CD14-positive monocyte (primary cell): Measurements from ENCODE around the gene MAPK14. TPM values are rescaled to one million over a fixed set of nuclear protein-coding genes. Genes with fewer than 3 reads are reported as not detected.

Experiments
- DNase-seq, 3 donors: peaks; one replicate each; pipeline ENCODE4 v3.0.0-alpha.2; 2011 to 2022
- H2AFZ ChIP-seq: 2 replicates; pipeline ENCODE4 v1.6.0; 2012; ENCODE audit warnings: mild to moderate bottlenecking, low read depth, low read length, inconsistent platforms; ENCODE audit not compliant: insufficient read depth, poor library complexity, severe bottlenecking
- H3K27ac ChIP-seq, 2 donors: 1 replicate in 1 of 2; 2 replicates in 1 of 2; pipeline ENCODE4 v1.5.1; 2012 to 2013; ENCODE audit warnings: low read length in 2 of 2, control low read depth in 1 of 2, inconsistent platforms in 1 of 2, low read depth in 1 of 2, mild to moderate bottlenecking in 1 of 2
- H3K27me3 ChIP-seq, 2 donors: one replicate each; pipeline versions ENCODE4 v1.6.0 to v1.6.1; 2011 to 2013; ENCODE audit warnings: low read length in 2 of 2; ENCODE audit not compliant: control insufficient read depth in 2 of 2, insufficient read depth in 2 of 2
- H3K36me3 ChIP-seq, 2 donors: replicated peaks in 1 of 2; 1 replicate in 1 of 2; 2 replicates in 1 of 2; pipeline versions ENCODE4 v1.5.1 to v1.6.1; 2012 to 2013; ENCODE audit warnings: low read length in 2 of 2, control low read depth in 1 of 2, inconsistent platforms in 1 of 2, mild to moderate bottlenecking in 1 of 2; ENCODE audit not compliant: insufficient read depth in 2 of 2, control insufficient read depth in 1 of 2
- H3K4me1 ChIP-seq, 2 donors: 1 replicate in 1 of 2; 2 replicates in 1 of 2; pipeline versions ENCODE4 v1.5.1 to v1.6.1; 2012 to 2013; ENCODE audit warnings: low read length in 2 of 2, control low read depth in 1 of 2, inconsistent platforms in 1 of 2, mild to moderate bottlenecking in 1 of 2, moderate library complexity in 1 of 2; ENCODE audit not compliant: insufficient read depth in 2 of 2, control insufficient read depth in 1 of 2
- H3K4me2 ChIP-seq: replicated peaks from 2 replicates; pipeline ENCODE3; 2012; ENCODE audit warnings: low read length, moderate library complexity, mild to moderate bottlenecking; ENCODE audit not compliant: poor library complexity, severe bottlenecking; ENCODE audit errors: extremely low read depth
- H3K4me3 ChIP-seq, 3 experiments: fragments of 200-600 bp in 1 of 3; sonication (generic) in 1 of 3; replicated peaks in 1 of 3; 1 replicate in 2 of 3; 2 replicates in 1 of 3; pipeline ENCODE4 v1.5.1; 2011 to 2013; ENCODE audit warnings: low read length in 3 of 3, mild to moderate bottlenecking in 3 of 3, control low read depth in 2 of 3, low read depth in 2 of 3, inconsistent platforms in 1 of 3, moderate library complexity in 1 of 3
- H3K79me2 ChIP-seq: 2 replicates; pipeline ENCODE4 v1.6.0; 2012; ENCODE audit warnings: mild to moderate bottlenecking, control low read depth, inconsistent platforms, low read length, moderate library complexity; ENCODE audit not compliant: insufficient read depth
- H3K9ac ChIP-seq: 2 replicates; pipeline ENCODE4 v1.6.0; 2017; ENCODE audit warnings: low read length, mild to moderate bottlenecking; ENCODE audit not compliant: insufficient read depth, poor library complexity, severe bottlenecking
- H3K9me3 ChIP-seq, 2 donors: replicated peaks in 1 of 2; 1 replicate in 1 of 2; 2 replicates in 1 of 2; pipeline versions ENCODE4 v1.5.1 to v1.6.1; 2012 to 2013; ENCODE audit warnings: low read length in 2 of 2, control low read depth in 1 of 2; ENCODE audit not compliant: control insufficient read depth in 1 of 2, insufficient read depth in 1 of 2
- H4K20me1 ChIP-seq: 2 replicates; pipeline ENCODE4 v1.6.0; 2012; ENCODE audit warnings: mild to moderate bottlenecking, low read length, control low read depth, moderate library complexity; ENCODE audit not compliant: insufficient read depth
- H3K27ac Mint-ChIP-seq, 7 donors: one replicate each; pipeline ENCODE4 v1.8.0; 2020; ENCODE audit warnings: mild to moderate bottlenecking in 7 of 7, mixed read lengths in 7 of 7, moderate library complexity in 6 of 7, inconsistent platforms in 2 of 7
- H3K27me3 Mint-ChIP-seq, 3 donors: one replicate each; pipeline ENCODE4 v1.8.0; 2021 to 2022; ENCODE audit warnings: low read depth in 3 of 3, mild to moderate bottlenecking in 3 of 3, mixed read lengths in 3 of 3, moderate library complexity in 3 of 3, inconsistent platforms in 1 of 3
- H3K36me3 Mint-ChIP-seq, 2 donors: one replicate each; pipeline ENCODE4 v1.8.0; 2020; ENCODE audit warnings: mixed read lengths in 2 of 2, inconsistent platforms in 1 of 2, mild to moderate bottlenecking in 1 of 2
- H3K4me1 Mint-ChIP-seq: one replicate; pipeline ENCODE4 v1.8.0; 2020; ENCODE audit warnings: mild to moderate bottlenecking, mixed read lengths
- H3K4me3 Mint-ChIP-seq, 2 donors: one replicate each; pipeline ENCODE4 v1.8.0; 2020; ENCODE audit warnings: mild to moderate bottlenecking in 2 of 2, mixed read lengths in 2 of 2, moderate library complexity in 1 of 2
- H3K9me3 Mint-ChIP-seq, 7 donors: one replicate each; pipeline ENCODE4 v1.8.0; 2020 to 2022; ENCODE audit warnings: mixed read lengths in 7 of 7, mild to moderate bottlenecking in 6 of 7, moderate library complexity in 6 of 7, inconsistent platforms in 2 of 7
- WGBS: methylation state at CpG from one replicate; pipeline ENCODE4 v1.1.5; 2013; ENCODE audit warnings: missing lambda C conversion rate; ENCODE audit not compliant: insufficient coverage; 5-methylcytosine and 5-hydroxymethylcytosine counted together
- intact Hi-C, 2 donors: fragments of 100-400 bp; cut with micrococcal nuclease; formaldehyde crosslinking; loops; one replicate each; pipeline versions ENCODE4 v1.15.0 to v1.15.1; 2023
- polyA plus RNA-seq, 3 donors: library from polyadenylated mRNA; depleted of rRNA in 1 of 3; unstranded in 2 of 3; stranded (reverse) in 1 of 3; fragments of 300-500 nt in 2 of 3; fragments of >200 nt in 1 of 3; fragmentation: Illumina TruSeq in 2 of 3; gene quantifications; 1 replicate in 2 of 3; 2 replicates in 1 of 3; pipeline ENCODE4 v1.2.3, GENCODE V29; 2012 to 2021
- TF ChIP-seq, protein P1 (sequence below): fragments of 200-600 bp; IDR thresholded peaks from one replicate; pipeline ENCODE4 v1.8.0; 2022; ENCODE audit warnings: antibody characterized with exemption, mild to moderate bottlenecking

MAPK14 gene
- polyA plus RNA-seq, 3 donors = 56.6 to 96.6 (median 83.7) TPM

GRCh38 chr6:36050305-36050704 lies 22.7 kb downstream of the MAPK14 start:
- Mint-ChIP-seq H3K27ac (no peak overlapping the region), H3K4me3 (no peak overlapping the region), H3K27me3 (no peaks in the 10 kb centered on the region), H3K36me3 (peaks cover 15 to 21% of the 10 kb centered on the region in 2 donors), H3K9me3 (no peaks in the 10 kb centered on the region), H3K4me1 (peaks cover 11% of the 10 kb centered on the region)
- TF ChIP-seq, protein P1, sequence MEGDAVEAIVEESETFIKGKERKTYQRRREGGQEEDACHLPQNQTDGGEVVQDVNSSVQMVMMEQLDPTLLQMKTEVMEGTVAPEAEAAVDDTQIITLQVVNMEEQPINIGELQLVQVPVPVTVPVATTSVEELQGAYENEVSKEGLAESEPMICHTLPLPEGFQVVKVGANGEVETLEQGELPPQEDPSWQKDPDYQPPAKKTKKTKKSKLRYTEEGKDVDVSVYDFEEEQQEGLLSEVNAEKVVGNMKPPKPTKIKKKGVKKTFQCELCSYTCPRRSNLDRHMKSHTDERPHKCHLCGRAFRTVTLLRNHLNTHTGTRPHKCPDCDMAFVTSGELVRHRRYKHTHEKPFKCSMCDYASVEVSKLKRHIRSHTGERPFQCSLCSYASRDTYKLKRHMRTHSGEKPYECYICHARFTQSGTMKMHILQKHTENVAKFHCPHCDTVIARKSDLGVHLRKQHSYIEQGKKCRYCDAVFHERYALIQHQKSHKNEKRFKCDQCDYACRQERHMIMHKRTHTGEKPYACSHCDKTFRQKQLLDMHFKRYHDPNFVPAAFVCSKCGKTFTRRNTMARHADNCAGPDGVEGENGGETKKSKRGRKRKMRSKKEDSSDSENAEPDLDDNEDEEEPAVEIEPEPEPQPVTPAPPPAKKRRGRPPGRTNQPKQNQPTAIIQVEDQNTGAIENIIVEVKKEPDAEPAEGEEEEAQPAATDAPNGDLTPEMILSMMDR = no peak
- H2AFZ ChIP-seq = no peak overlapping the region
- WGBS = 0% methylated on average over 1 of the region's 1 CpG
- H4K20me1 ChIP-seq = peaks cover 100% of the 10 kb centered on the region
- intact Hi-C loops = no loop called here
- peak overlapping the region in 1 of 2 donors; percentile 70 for H3K27ac ChIP-seq
- H3K27me3 ChIP-seq = no peaks in the 10 kb centered on the region
- peaks cover 100% of the 10 kb centered on the region for H3K79me2 ChIP-seq
- H3K36me3 ChIP-seq = peaks cover 22 to 32% of the 10 kb centered on the region in 2 donors
- peaks cover 35 to 47% of the 10 kb centered on the region in 2 donors for H3K4me1 ChIP-seq
- DNase-seq = no peak
- no peak overlapping the region for H3K9ac ChIP-seq
- no peaks in the 10 kb centered on the region for H3K9me3 ChIP-seq
- H3K4me3 ChIP-seq = no peak overlapping the region
- H3K4me2 ChIP-seq = no peak overlapping the region

GRCh38 chr6:36050947-36051710 lies 23.5 kb downstream of the MAPK14 start:
- H3K27ac ChIP-seq = peak overlapping the region in 1 of 2 donors; percentile 70
- Mint-ChIP-seq H3K27me3 (no peaks in the 10 kb centered on the region), H3K4me1 (peaks cover 9% of the 10 kb centered on the region), H3K27ac (no peak overlapping the region), H3K9me3 (no peaks in the 10 kb centered on the region), H3K36me3 (peaks cover 20 to 21% of the 10 kb centered on the region in 2 donors), H3K4me3 (no peak overlapping the region)
- H3K9me3 ChIP-seq = no peaks in the 10 kb centered on the region
- H3K4me2 ChIP-seq = no peak overlapping the region
- intact Hi-C loops = no loop called here
- WGBS = 78% methylated on average over 9 of the region's 16 CpGs
- H3K4me3 ChIP-seq = no peak overlapping the region
- no peak overlapping the region for H2AFZ ChIP-seq
- H3K4me1 ChIP-seq = peaks cover 35 to 47% of the 10 kb centered on the region in 2 donors
- peaks cover 100% of the 10 kb centered on the region for H3K79me2 ChIP-seq
- no peaks in the 10 kb centered on the region for H3K27me3 ChIP-seq
- no peak for DNase-seq
- H3K9ac ChIP-seq = no peak overlapping the region
- H3K36me3 ChIP-seq = peaks cover 24 to 38% of the 10 kb centered on the region in 2 donors
- peaks cover 100% of the 10 kb centered on the region for H4K20me1 ChIP-seq
- TF ChIP-seq, protein P1 = no peak
